Renal cortical epithelial cell (primary cell): ENCODE data around the gene CD79A. TPM values are rescaled to one million over a fixed set of nuclear protein-coding genes. Genes with fewer than 3 reads are reported as not detected.
"Not testable (repeated sequence)": the region's sequence is repeated elsewhere in the genome, so short reads cannot be mapped to it uniquely, and the experiment has no call there.

Experiments
- DNase-seq: peaks from one replicate; pipeline ENCODE4 v3.0.0-alpha.2; 2011; ENCODE audit warnings: low read depth
- total RNA-seq: library from RNA; depleted of rRNA; stranded (reverse); fragments of >200 nt; gene quantifications from 2 replicates; pipeline ENCODE4 v1.2.3, GENCODE V29; 2014

CD79A gene
- total RNA-seq, 1 donor from 2014 or later, result 0.10 TPM

GRCh38 chr19:41905273-41906002 is 28.4 kb downstream of the CD79A start:
- DNase-seq, result no peak

GRCh38 chr19:41906271-41906670 is 29.2 kb downstream of the CD79A start:
- DNase-seq, result no peak

- no peak for DNase-seq
These were observed 30.0 kb downstream of the CD79A start for GRCh38 chr19:41906916-41907680.

- no peak for DNase-seq
These were observed 31.0 kb downstream of the CD79A start for GRCh38 chr19:41907994-41908615.

GRCh38 chr19:41908724-41909464 is 31.8 kb downstream of the CD79A start:
- DNase-seq, result no peak

GRCh38 chr19:41909706-41910105 is 32.6 kb downstream of the CD79A start:
- no peak for DNase-seq

- no peak for DNase-seq
These were observed 33.3 kb downstream of the CD79A start for GRCh38 chr19:41910240-41910991.

GRCh38 chr19:41910992-41911888 is 34.2 kb downstream of the CD79A start:
- DNase-seq, result no peak

GRCh38 chr19:41911889-41912731 is 35.0 kb downstream of the CD79A start:
- DNase-seq, result no peak

GRCh38 chr19:41912899-41913537 is 35.9 kb downstream of the CD79A start:
- no peak for DNase-seq

GRCh38 chr19:41913538-41914423 is 36.7 kb downstream of the CD79A start:
- no peak for DNase-seq

- DNase-seq, result not testable (repeated sequence)
These were observed 37.4 kb downstream of the CD79A start for GRCh38 chr19:41914424-41914834.

- no peak for DNase-seq
These were observed 38.1 kb downstream of the CD79A start for GRCh38 chr19:41915021-41915775.

GRCh38 chr19:41915776-41916414 is 38.8 kb downstream of the CD79A start:
- DNase-seq, result no peak

GRCh38 chr19:41917676-41918075 is 40.6 kb downstream of the CD79A start:
- DNase-seq, result no peak

GRCh38 chr19:41918095-41918494 is 41.0 kb downstream of the CD79A start:
- no peak for DNase-seq
